Panc1 (cell line): ENCODE data around the gene HOXA10. TPM values are rescaled to one million over a fixed set of nuclear protein-coding genes. Genes with fewer than 3 reads are reported as not detected.

Experiments used
- ATAC-seq: fragments of 200-7000 bp; cut with Tn5 transposase; 2 replicates; pipeline ENCODE4 v1.9.1; 2020; ENCODE audit warnings: mild to moderate bottlenecking, moderate library complexity
- BruUV-seq: library from RNA; stranded (reverse); fragments of 400-500 nt; replicated peaks from 2 replicates; lab custom pipeline; 2021; lab: Mats Ljungman, UMichigan
- CTCF ChIA-PET: fragments of 300-600 bp; sonication (Branson Sonifier 250); formaldehyde crosslinking; loops from one replicate; lab custom pipeline; 2022; ENCODE audit warnings: antibody characterized with exemption; lab: Charles Lee
- POLR2A ChIA-PET: fragments of 300-600 bp; sonication (Branson Sonifier 250); formaldehyde crosslinking; loops from one replicate; lab custom pipeline; 2022; ENCODE audit warnings: antibody characterized with exemption; lab: Charles Lee
- DNase-seq: peaks from one replicate; pipeline ENCODE4 v3.0.0-alpha.2; 2010; ENCODE audit warnings: low read depth, low spot score
- H3K27ac ChIP-seq: 2 replicates; pipeline ENCODE4 v1.5.1; 2011; ENCODE audit warnings: mild to moderate bottlenecking, low read length, inconsistent platforms
- H3K27me3 ChIP-seq: fragments of 200-500 bp; sonication (Bioruptor generic); 2 replicates; pipeline ENCODE4 v1.6.0; 2014; ENCODE audit warnings: low read length, inconsistent platforms; ENCODE audit not compliant: control insufficient read depth, insufficient read depth
- H3K36me3 ChIP-seq: fragments of 200-500 bp; sonication (Bioruptor generic); 2 replicates; pipeline ENCODE4 v1.5.1; 2014; ENCODE audit warnings: inconsistent platforms, mild to moderate bottlenecking, low read length, moderate library complexity; ENCODE audit not compliant: control insufficient read depth, insufficient read depth
- H3K4me1 ChIP-seq: 2 replicates; pipeline ENCODE4 v1.5.1; 2011; ENCODE audit warnings: inconsistent platforms, mild to moderate bottlenecking, low read length, moderate library complexity; ENCODE audit not compliant: control insufficient read depth, insufficient read depth
- H3K4me3 ChIP-seq, 2 experiments: 2 replicates each; pipeline ENCODE4 v1.5.1; 2011 to 2012; ENCODE audit warnings: low read depth in 2 of 2, low read length in 2 of 2, mild to moderate bottlenecking in 2 of 2, inconsistent platforms in 1 of 2, moderate library complexity in 1 of 2
- H3K9me3 ChIP-seq: fragments of 200-500 bp; sonication (Bioruptor generic); 2 replicates; pipeline ENCODE4 v1.5.1; 2014; ENCODE audit warnings: low read depth, mild to moderate bottlenecking, inconsistent platforms, low read length, moderate library complexity; ENCODE audit not compliant: control insufficient read depth, insufficient read depth
- CTCF ChIP-seq: fragments of 450-650 bp; IDR thresholded peaks from 2 replicates; pipeline ENCODE4 v1.5.1; 2017; ENCODE audit warnings: mild to moderate bottlenecking
- POLR2AphosphoS5 ChIP-seq: IDR thresholded peaks from 2 replicates; pipeline ENCODE4 v1.6.1; 2012; ENCODE audit warnings: mild to moderate bottlenecking, low read depth, low read length, moderate library complexity
- REST ChIP-seq, 2 experiments: IDR thresholded peaks; 2 replicates each; pipeline ENCODE4 v1.6.1; 2011 to 2012; ENCODE audit warnings: low read depth in 2 of 2, control low read depth in 1 of 2, low read length in 1 of 2, mild to moderate bottlenecking in 1 of 2, moderate library complexity in 1 of 2; ENCODE audit not compliant: insufficient read depth in 1 of 2
- SIN3A ChIP-seq: IDR thresholded peaks from 2 replicates; pipeline ENCODE4 v1.6.1; 2012; ENCODE audit warnings: low read depth, mild to moderate bottlenecking, low read length, moderate library complexity, borderline replicate concordance; ENCODE audit not compliant: insufficient read depth
- TCF7L2 ChIP-seq: IDR thresholded peaks from 2 replicates; pipeline ENCODE4 v1.6.1; 2011; ENCODE audit warnings: mild to moderate bottlenecking, low read depth, low read length, inconsistent platforms
- in situ Hi-C: cut with HindIII; loops from 2 replicates; pipeline ENCODE4 v1.10.0; 2016; ENCODE audit warnings: low sequenced_read_pairs, low pct_unique_long_range_greater_than_20kb
- intact Hi-C: fragments of 100-400 bp; cut with micrococcal nuclease; formaldehyde crosslinking; loops from one replicate; pipeline ENCODE4 v1.10.0; 2022; ENCODE audit not compliant: unreplicated experiment
- total RNA-seq: library from RNA; stranded (reverse); gene quantifications from one replicate; pipeline ENCODE4 v1.2.1, GENCODE V29; 2021; ENCODE audit not compliant: unreplicated experiment

The HOXA10 gene
- total RNA-seq, 1 experiment from 2014 or later: 0.41 TPM

- intact Hi-C loops (no loop called here), in situ Hi-C loops (loop anchor here (5.0 kb wide), 1 partner anchor 282 kb away; no protein-coding TSS in a partner anchor)
- no peaks in the 10 kb centered on the region for H3K36me3 ChIP-seq
- peaks cover 50% of the 10 kb centered on the region for H3K4me1 ChIP-seq
- POLR2A ChIA-PET: interaction anchor here (0.6 kb wide), 1 partner anchor 284 kb away, joined by 5 read pairs; no protein-coding TSS in a partner anchor
- no peak overlapping the region for H3K4me3 ChIP-seq
- no peak for DNase-seq
- no TSS peak for BruUV-seq
- no peak for TF ChIP-seq CTCF
- TF ChIP-seq SIN3A: no peak
- no peak for TF ChIP-seq POLR2AphosphoS5
- TF ChIP-seq TCF7L2: no peak
- no peak for TF ChIP-seq REST (IDR thresholded peaks at IDR 0.05; ENCODE audit: insufficient read depth in 1 of 2, low read depth in 2 of 2, low read length in 1 of 2)
- H3K27ac ChIP-seq: no peak overlapping the region
- CTCF ChIA-PET: interaction anchor here (0.7 kb wide), 1 partner anchor 53 kb away, joined by 3 read pairs; no protein-coding TSS in a partner anchor
- no peaks in the 10 kb centered on the region for H3K27me3 ChIP-seq
- no peak for ATAC-seq
- no peaks in the 10 kb centered on the region for H3K9me3 ChIP-seq
Measured at GRCh38 chr7:27139334-27140125, 34.6 kb downstream of the HOXA10 start.

DNA sequence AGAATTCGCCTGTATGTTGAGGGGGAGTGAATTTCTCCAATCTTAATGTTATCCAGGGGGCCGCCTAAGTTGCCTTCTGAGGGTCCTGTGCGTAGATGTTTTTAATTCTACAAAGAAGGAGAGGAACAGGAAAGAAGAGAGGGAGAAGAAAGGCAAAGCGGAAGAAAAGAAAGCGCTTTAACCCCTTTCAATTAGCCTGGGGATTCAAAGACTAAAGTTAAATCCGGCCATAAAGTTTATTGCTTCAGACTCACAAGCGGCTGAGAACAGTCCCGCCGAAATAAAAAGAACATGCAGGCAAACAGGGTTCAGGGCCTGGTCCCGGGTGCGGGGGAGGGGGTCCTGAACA, 35.2 kb downstream of the HOXA10 start:
- peak overlapping the region; percentile 5; the same call in 1 of the 2 replicates for H3K27ac ChIP-seq
- intact Hi-C loops: no loop called here
- H3K4me3 ChIP-seq: no peak overlapping the region
- H3K27me3 ChIP-seq: no peaks in the 10 kb centered on the region
- in situ Hi-C loops: no loop called here
- ChIA-PET POLR2A (no interaction called here), CTCF (no interaction called here)
- TF ChIP-seq TCF7L2: no peak
- TF ChIP-seq REST (IDR thresholded peaks at IDR 0.05; ENCODE audit: insufficient read depth in 1 of 2, low read depth in 2 of 2, low read length in 1 of 2): no peak
- no peak for TF ChIP-seq CTCF
- no peak for TF ChIP-seq POLR2AphosphoS5
- no peak for TF ChIP-seq SIN3A
- ATAC-seq: no peak
- no peak for DNase-seq
- H3K9me3 ChIP-seq: no peaks in the 10 kb centered on the region
- no TSS peak for BruUV-seq
- H3K4me1 ChIP-seq: peaks cover 52% of the 10 kb centered on the region
- no peaks in the 10 kb centered on the region for H3K36me3 ChIP-seq
